ENCODE results near the gene PIAS1. TPM values are rescaled to one million over a fixed set of nuclear protein-coding genes. Genes with fewer than 3 reads are reported as not detected.
"Not testable (repeated sequence)": the region's sequence is repeated elsewhere in the genome, so short reads cannot be mapped to it uniquely, and the experiment has no call there.

Gene PIAS1
- total RNA-seq, 1 experiment from 2014 or later: 32.9 TPM

GRCh38 chr15:68055224-68055705 is 1.1 kb downstream of the PIAS1 start:
- H3K36me3 Mint-ChIP-seq (ENCODE audit: insufficient read depth, unreplicated experiment): peaks cover 17% of the 10 kb centered on the region
- peak overlapping the region; percentile 100 for H3K4me3 Mint-ChIP-seq (ENCODE audit: unreplicated experiment)
- ChIA-PET POLR2A (interaction anchor here (0.5 to 5.3 kb wide), 30 partner anchors 9 to 222 kb away, joined by 3 to 55 read pairs (median 8); partner anchors contain the start of gene FEM1B), CTCF (interaction anchor here (0.5 to 1.7 kb wide), 6 partner anchors 15 to 1059 kb away, joined by 3 to 5 read pairs (median 4); no protein-coding TSS in a partner anchor)
- TF ChIP-seq, protein P1, sequence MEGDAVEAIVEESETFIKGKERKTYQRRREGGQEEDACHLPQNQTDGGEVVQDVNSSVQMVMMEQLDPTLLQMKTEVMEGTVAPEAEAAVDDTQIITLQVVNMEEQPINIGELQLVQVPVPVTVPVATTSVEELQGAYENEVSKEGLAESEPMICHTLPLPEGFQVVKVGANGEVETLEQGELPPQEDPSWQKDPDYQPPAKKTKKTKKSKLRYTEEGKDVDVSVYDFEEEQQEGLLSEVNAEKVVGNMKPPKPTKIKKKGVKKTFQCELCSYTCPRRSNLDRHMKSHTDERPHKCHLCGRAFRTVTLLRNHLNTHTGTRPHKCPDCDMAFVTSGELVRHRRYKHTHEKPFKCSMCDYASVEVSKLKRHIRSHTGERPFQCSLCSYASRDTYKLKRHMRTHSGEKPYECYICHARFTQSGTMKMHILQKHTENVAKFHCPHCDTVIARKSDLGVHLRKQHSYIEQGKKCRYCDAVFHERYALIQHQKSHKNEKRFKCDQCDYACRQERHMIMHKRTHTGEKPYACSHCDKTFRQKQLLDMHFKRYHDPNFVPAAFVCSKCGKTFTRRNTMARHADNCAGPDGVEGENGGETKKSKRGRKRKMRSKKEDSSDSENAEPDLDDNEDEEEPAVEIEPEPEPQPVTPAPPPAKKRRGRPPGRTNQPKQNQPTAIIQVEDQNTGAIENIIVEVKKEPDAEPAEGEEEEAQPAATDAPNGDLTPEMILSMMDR (IDR thresholded peaks at IDR 0.05; ENCODE audit: unreplicated experiment): no peak
- TSS peak; percentile 84 for BruUV-seq (replicated peaks)
- H3K27me3 Mint-ChIP-seq (ENCODE audit: insufficient read depth, unreplicated experiment): no peaks in the 10 kb centered on the region
- H3K9me3 Mint-ChIP-seq (ENCODE audit: unreplicated experiment): no peaks in the 10 kb centered on the region
- intact Hi-C loops (cut with micrococcal nuclease): loop anchor here (1.0 kb wide), 1 partner anchor 100 kb away; no protein-coding TSS in a partner anchor
- peaks cover 25% of the 10 kb centered on the region for H3K4me1 Mint-ChIP-seq (ENCODE audit: insufficient read depth, unreplicated experiment)
- H3K27ac Mint-ChIP-seq (ENCODE audit: low read depth, unreplicated experiment): peak overlapping the region; percentile 93
- peak; percentile 59 for DNase-seq (ENCODE audit: unreplicated experiment)

- no peaks in the 10 kb centered on the region for H3K27me3 Mint-ChIP-seq (ENCODE audit: insufficient read depth, unreplicated experiment)
- H3K27ac Mint-ChIP-seq (ENCODE audit: low read depth, unreplicated experiment): peak overlapping the region; percentile 93
- H3K4me1 Mint-ChIP-seq (ENCODE audit: insufficient read depth, unreplicated experiment): peaks cover 28% of the 10 kb centered on the region
- ChIA-PET POLR2A (interaction anchor here (0.6 to 5.3 kb wide), 28 partner anchors 8 to 223 kb away, joined by 3 to 55 read pairs (median 8); partner anchors contain the start of gene FEM1B), CTCF (interaction anchor here (0.6 to 2.4 kb wide), 6 partner anchors 14 to 193 kb away, joined by 3 to 6 read pairs (median 4); no protein-coding TSS in a partner anchor)
- H3K4me3 Mint-ChIP-seq (ENCODE audit: unreplicated experiment): peak overlapping the region; percentile 100
- no TSS peak for BruUV-seq (replicated peaks)
- peaks cover 23% of the 10 kb centered on the region for H3K36me3 Mint-ChIP-seq (ENCODE audit: insufficient read depth, unreplicated experiment)
- H3K9me3 Mint-ChIP-seq (ENCODE audit: unreplicated experiment): no peaks in the 10 kb centered on the region
- TF ChIP-seq, protein P1 (IDR thresholded peaks at IDR 0.05; ENCODE audit: unreplicated experiment): no peak
- no peak for DNase-seq (ENCODE audit: unreplicated experiment)
- intact Hi-C loops (cut with micrococcal nuclease): no loop called here
Measured at GRCh38 chr15:68056097-68056865, 2.2 kb downstream of the PIAS1 start.

DNA sequence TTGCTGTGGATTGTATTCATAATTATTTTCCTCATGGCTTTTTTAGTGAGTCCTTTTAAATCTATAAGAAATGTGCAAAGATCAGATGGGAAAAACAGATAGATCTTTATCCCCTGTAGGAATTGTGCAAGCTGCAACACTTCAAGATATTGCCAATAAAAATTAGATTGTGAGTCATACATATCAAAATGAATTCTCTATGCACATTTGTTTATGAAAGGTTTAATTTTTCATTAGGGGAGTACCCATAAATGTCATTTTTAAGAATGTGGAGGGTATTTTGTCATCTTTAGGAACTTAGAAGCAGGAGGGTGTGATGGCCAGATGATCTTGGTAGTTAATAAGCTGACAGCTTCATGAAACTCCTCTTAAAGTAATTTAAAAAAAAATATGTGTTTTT is 2.9 kb downstream of the PIAS1 start:
- CTCF ChIA-PET: interaction anchor here (0.7 to 2.4 kb wide), 3 partner anchors 130 to 194 kb away, joined by 3 to 6 read pairs (median 4); no protein-coding TSS in a partner anchor
- Mint-ChIP-seq H3K4me3 (ENCODE audit: unreplicated experiment) (peak overlapping the region; percentile 100), H3K36me3 (ENCODE audit: insufficient read depth, unreplicated experiment) (peaks cover 28% of the 10 kb centered on the region), H3K27me3 (ENCODE audit: insufficient read depth, unreplicated experiment) (no peaks in the 10 kb centered on the region), H3K9me3 (ENCODE audit: unreplicated experiment) (no peaks in the 10 kb centered on the region), H3K27ac (ENCODE audit: low read depth, unreplicated experiment) (peak overlapping the region; percentile 93), H3K4me1 (ENCODE audit: insufficient read depth, unreplicated experiment) (peaks cover 35% of the 10 kb centered on the region)
- intact Hi-C loops (cut with micrococcal nuclease): no loop called here
- TF ChIP-seq, protein P1 (IDR thresholded peaks at IDR 0.05; ENCODE audit: unreplicated experiment): no peak
- POLR2A ChIA-PET: interaction anchor here (0.7 to 5.3 kb wide), 14 partner anchors 7 to 222 kb away, joined by 3 to 55 read pairs (median 8); partner anchors contain the start of gene FEM1B
- BruUV-seq (replicated peaks): no TSS peak
- no peak for DNase-seq (ENCODE audit: unreplicated experiment)

DNA sequence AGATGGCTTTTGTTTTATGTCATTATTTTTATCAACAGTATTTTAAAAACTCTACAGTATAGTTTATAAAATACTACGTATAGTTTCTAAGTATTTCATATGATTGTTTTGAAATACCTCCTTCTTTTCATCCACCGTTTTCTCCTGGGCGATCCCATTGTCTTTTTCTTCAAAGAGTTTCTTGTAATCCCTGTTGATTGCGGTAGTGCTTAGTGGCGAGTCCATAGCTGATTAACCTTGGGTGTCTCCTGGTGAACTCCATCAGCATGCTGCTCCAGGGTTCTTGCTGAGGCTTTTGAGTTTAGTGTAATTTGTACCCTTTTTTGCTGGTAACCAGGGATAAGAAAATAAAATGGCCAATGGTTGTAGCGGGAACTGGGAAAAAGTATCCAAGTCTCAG is 3.6 kb downstream of the PIAS1 start:
- peak overlapping the region; percentile 100 for H3K4me3 Mint-ChIP-seq (ENCODE audit: unreplicated experiment)
- TF ChIP-seq, protein P1 (IDR thresholded peaks at IDR 0.05; ENCODE audit: unreplicated experiment): no peak
- ChIA-PET POLR2A (interaction anchor here (0.5 to 5.3 kb wide), 11 partner anchors 11 to 220 kb away, joined by 3 to 41 read pairs (median 5); partner anchors contain the start of genes CLN6 and FEM1B), CTCF (interaction anchor here (0.5 to 2.4 kb wide), 2 partner anchors 195 to 197 kb away, joined by 3 to 6 read pairs; no protein-coding TSS in a partner anchor)
- H3K4me1 Mint-ChIP-seq (ENCODE audit: insufficient read depth, unreplicated experiment): peaks cover 33% of the 10 kb centered on the region
- intact Hi-C loops (cut with micrococcal nuclease): no loop called here
- BruUV-seq (replicated peaks): no TSS peak
- H3K36me3 Mint-ChIP-seq (ENCODE audit: insufficient read depth, unreplicated experiment): peaks cover 31% of the 10 kb centered on the region
- H3K9me3 Mint-ChIP-seq (ENCODE audit: unreplicated experiment): no peaks in the 10 kb centered on the region
- DNase-seq (ENCODE audit: unreplicated experiment): no peak
- H3K27ac Mint-ChIP-seq (ENCODE audit: low read depth, unreplicated experiment): no peak overlapping the region
- H3K27me3 Mint-ChIP-seq (ENCODE audit: insufficient read depth, unreplicated experiment): no peaks in the 10 kb centered on the region

GRCh38 chr15:68058970-68059369 is 4.9 kb downstream of the PIAS1 start:
- DNase-seq (ENCODE audit: unreplicated experiment); BruUV-seq (replicated peaks); H3K9me3 Mint-ChIP-seq (ENCODE audit: unreplicated experiment); H3K27ac Mint-ChIP-seq (ENCODE audit: low read depth, unreplicated experiment); H3K4me3 Mint-ChIP-seq (ENCODE audit: unreplicated experiment); intact Hi-C loops (cut with micrococcal nuclease); H3K27me3 Mint-ChIP-seq (ENCODE audit: insufficient read depth, unreplicated experiment): not testable (repeated sequence)
- POLR2A ChIA-PET: interaction anchor here (1.3 to 5.3 kb wide), 2 partner anchors 61 to 174 kb away, joined by 5 to 38 read pairs; no protein-coding TSS in a partner anchor
- Mint-ChIP-seq H3K4me1 (ENCODE audit: insufficient read depth, unreplicated experiment) (peaks cover 30% of the 10 kb centered on the region), H3K36me3 (ENCODE audit: insufficient read depth, unreplicated experiment) (peaks cover 35% of the 10 kb centered on the region)
- CTCF ChIA-PET: interaction anchor here (0.7 to 2.4 kb wide), 2 partner anchors 196 to 1237 kb away, joined by 4 to 6 read pairs; no protein-coding TSS in a partner anchor
